ENCODE measurements around the gene OPCML. TPM values are rescaled to one million over a fixed set of nuclear protein-coding genes. Genes with fewer than 3 reads are reported as not detected.

The OPCML gene
- total and polyA plus RNA-seq, 2 donors (not counting 1 experiment from before 2014, with no cell fraction given), result not detected

DNA sequence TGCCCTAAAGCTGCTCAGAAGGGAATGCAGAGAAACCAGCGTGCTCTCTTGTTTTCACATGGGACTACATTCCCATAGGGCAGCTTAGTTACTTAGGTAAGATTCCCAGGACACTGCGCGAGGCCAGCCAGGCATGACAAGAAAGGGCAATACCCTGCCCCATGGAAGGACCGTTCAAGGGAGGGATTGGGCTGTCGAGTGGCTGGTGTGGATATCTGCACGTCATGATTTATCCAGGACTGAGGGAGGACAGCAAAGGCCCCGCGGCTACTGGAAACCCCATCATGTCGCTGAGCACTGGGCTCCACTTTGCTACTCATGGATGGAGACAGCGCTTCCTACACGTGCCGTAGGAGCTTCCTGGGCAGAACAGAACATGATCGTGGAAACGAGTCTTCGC is 169.4 kb downstream of the OPCML start:
- H3K4me2 ChIP-seq (replicated peaks; ENCODE audit: low read depth, low read length, poor library complexity, severe bottlenecking), result no peak overlapping the region
- ATAC-seq (ENCODE audit: low read depth) (no peak), DNase-seq (no peak)
- H3K27ac Mint-ChIP-seq, result no peak overlapping the region
- peaks cover 0 to 26% (median 0%) of the 10 kb centered on the region in 3 donors for H3K9me3 ChIP-seq (ENCODE audit: control extremely low read depth in 1 of 3, control insufficient read depth in 2 of 3, insufficient read depth in 1 of 3, low read length in 2 of 3)
- no peaks in the 10 kb centered on the region for H3K27me3 Mint-ChIP-seq
- POLR2A ChIA-PET, result no interaction called here
- no peaks in the 10 kb centered on the region for H3K4me1 ChIP-seq (ENCODE audit: control insufficient read depth in 2 of 2, insufficient read depth in 2 of 2, low read length in 2 of 2)
- no peaks in the 10 kb centered on the region for H3K4me1 Mint-ChIP-seq
- H3K27me3 ChIP-seq (replicated peaks in 1 of 4; ENCODE audit: control extremely low read depth in 1 of 4, control insufficient read depth in 3 of 4, insufficient read depth in 4 of 4, low read length in 3 of 4), result no peaks in the 10 kb centered on the region
- H3K9ac ChIP-seq (ENCODE audit: low read length), result no peak overlapping the region
- H3K36me3 ChIP-seq (replicated peaks in 1 of 2; ENCODE audit: control extremely low read depth in 1 of 2, control insufficient read depth in 1 of 2, extremely low read depth in 1 of 2, insufficient read depth in 2 of 2, low read length in 1 of 2), result no peaks in the 10 kb centered on the region
- H4K20me1 ChIP-seq (ENCODE audit: control insufficient read depth, insufficient read depth, low read length, poor library complexity, severe bottlenecking), result no peaks in the 10 kb centered on the region
- H3K4me3 Mint-ChIP-seq, result no peak overlapping the region
- CTCF ChIA-PET, result no interaction called here
- TF ChIP-seq, protein P1, sequence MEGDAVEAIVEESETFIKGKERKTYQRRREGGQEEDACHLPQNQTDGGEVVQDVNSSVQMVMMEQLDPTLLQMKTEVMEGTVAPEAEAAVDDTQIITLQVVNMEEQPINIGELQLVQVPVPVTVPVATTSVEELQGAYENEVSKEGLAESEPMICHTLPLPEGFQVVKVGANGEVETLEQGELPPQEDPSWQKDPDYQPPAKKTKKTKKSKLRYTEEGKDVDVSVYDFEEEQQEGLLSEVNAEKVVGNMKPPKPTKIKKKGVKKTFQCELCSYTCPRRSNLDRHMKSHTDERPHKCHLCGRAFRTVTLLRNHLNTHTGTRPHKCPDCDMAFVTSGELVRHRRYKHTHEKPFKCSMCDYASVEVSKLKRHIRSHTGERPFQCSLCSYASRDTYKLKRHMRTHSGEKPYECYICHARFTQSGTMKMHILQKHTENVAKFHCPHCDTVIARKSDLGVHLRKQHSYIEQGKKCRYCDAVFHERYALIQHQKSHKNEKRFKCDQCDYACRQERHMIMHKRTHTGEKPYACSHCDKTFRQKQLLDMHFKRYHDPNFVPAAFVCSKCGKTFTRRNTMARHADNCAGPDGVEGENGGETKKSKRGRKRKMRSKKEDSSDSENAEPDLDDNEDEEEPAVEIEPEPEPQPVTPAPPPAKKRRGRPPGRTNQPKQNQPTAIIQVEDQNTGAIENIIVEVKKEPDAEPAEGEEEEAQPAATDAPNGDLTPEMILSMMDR (IDR thresholded peaks at IDR 0.05), result no peak
- no peak for TF ChIP-seq EZH2 (IDR thresholded peaks at IDR 0.05; ENCODE audit: borderline replicate concordance, insufficient read depth, low read depth, low read length, poor library complexity, severe bottlenecking)
- intact Hi-C loops (cut with micrococcal nuclease), result no loop called here
- H3K4me3 ChIP-seq (ENCODE audit: control extremely low read depth in 1 of 5, extremely low read depth in 1 of 5, insufficient read depth in 1 of 5, low read depth in 2 of 5, low read length in 4 of 5), result no peak overlapping the region
- H2AFZ ChIP-seq (ENCODE audit: insufficient read depth, low read depth, low read length, poor library complexity, severe bottlenecking), result no peak overlapping the region
- H3K9me3 Mint-ChIP-seq (ENCODE audit: insufficient read depth), result no peaks in the 10 kb centered on the region
- H3K27ac ChIP-seq (ENCODE audit: low read length in 2 of 2), result no peak overlapping the region
- H3K79me2 ChIP-seq (ENCODE audit: control insufficient read depth, insufficient read depth, low read length), result no peaks in the 10 kb centered on the region
- WGBS (ENCODE audit: insufficient coverage), result 94% methylated on average over 15 of the region's 15 CpGs

DNA sequence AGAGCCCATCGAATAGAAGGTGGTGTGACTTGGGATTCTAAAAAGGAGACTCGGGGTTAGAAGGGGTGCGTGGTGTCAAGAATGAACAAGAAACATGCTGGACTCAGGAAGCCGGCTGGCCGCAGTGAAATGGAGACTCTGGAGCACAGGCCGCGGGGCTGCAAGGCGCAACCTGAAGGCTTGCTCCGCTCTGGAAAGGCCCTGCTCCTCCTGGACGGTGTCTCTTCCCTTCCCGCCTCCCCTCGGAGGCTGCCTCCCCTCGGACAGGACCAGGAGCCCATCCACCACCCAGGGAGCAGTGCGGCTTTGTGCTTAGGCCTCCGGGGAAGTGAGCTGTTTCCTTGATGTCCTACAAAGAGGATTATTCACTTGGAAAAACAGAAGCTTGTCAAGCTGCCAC is 170.1 kb downstream of the OPCML start:
- no peaks in the 10 kb centered on the region for H3K9me3 Mint-ChIP-seq (ENCODE audit: insufficient read depth)
- H3K4me1 Mint-ChIP-seq, result no peaks in the 10 kb centered on the region
- intact Hi-C loops (cut with micrococcal nuclease), result no loop called here
- no peak overlapping the region for H3K27ac ChIP-seq (ENCODE audit: low read length in 2 of 2)
- H3K79me2 ChIP-seq (ENCODE audit: control insufficient read depth, insufficient read depth, low read length), result no peaks in the 10 kb centered on the region
- no peaks in the 10 kb centered on the region for H4K20me1 ChIP-seq (ENCODE audit: control insufficient read depth, insufficient read depth, low read length, poor library complexity, severe bottlenecking)
- CTCF ChIA-PET, result no interaction called here
- no peak overlapping the region for H3K4me3 ChIP-seq (ENCODE audit: control extremely low read depth in 1 of 5, extremely low read depth in 1 of 5, insufficient read depth in 1 of 5, low read depth in 2 of 5, low read length in 4 of 5)
- H3K27ac Mint-ChIP-seq, result no peak overlapping the region
- H3K4me1 ChIP-seq (ENCODE audit: control insufficient read depth in 2 of 2, insufficient read depth in 2 of 2, low read length in 2 of 2), result no peaks in the 10 kb centered on the region
- DNase-seq, result no peak
- no peak for ATAC-seq (ENCODE audit: low read depth)
- no peaks in the 10 kb centered on the region for H3K27me3 Mint-ChIP-seq
- no peak overlapping the region for H3K4me2 ChIP-seq (replicated peaks; ENCODE audit: low read depth, low read length, poor library complexity, severe bottlenecking)
- no peak overlapping the region for H2AFZ ChIP-seq (ENCODE audit: insufficient read depth, low read depth, low read length, poor library complexity, severe bottlenecking)
- no peaks in the 10 kb centered on the region for H3K27me3 ChIP-seq (replicated peaks in 1 of 4; ENCODE audit: control extremely low read depth in 1 of 4, control insufficient read depth in 3 of 4, insufficient read depth in 4 of 4, low read length in 3 of 4)
- H3K4me3 Mint-ChIP-seq, result no peak overlapping the region
- 89% methylated on average over 10 of the region's 15 CpGs for WGBS (ENCODE audit: insufficient coverage)
- no peaks in the 10 kb centered on the region for H3K36me3 ChIP-seq (replicated peaks in 1 of 2; ENCODE audit: control extremely low read depth in 1 of 2, control insufficient read depth in 1 of 2, extremely low read depth in 1 of 2, insufficient read depth in 2 of 2, low read length in 1 of 2)
- POLR2A ChIA-PET, result no interaction called here
- no peak overlapping the region for H3K9ac ChIP-seq (ENCODE audit: low read length)
- TF ChIP-seq, protein P1 (IDR thresholded peaks at IDR 0.05), result no peak
- no peak for TF ChIP-seq EZH2 (IDR thresholded peaks at IDR 0.05; ENCODE audit: borderline replicate concordance, insufficient read depth, low read depth, low read length, poor library complexity, severe bottlenecking)
- H3K9me3 ChIP-seq (ENCODE audit: control extremely low read depth in 1 of 3, control insufficient read depth in 2 of 3, insufficient read depth in 1 of 3, low read length in 2 of 3), result peaks cover 0 to 26% (median 0%) of the 10 kb centered on the region in 3 donors
